ENCODE results near the gene RBM41. TPM values are rescaled to one million over a fixed set of nuclear protein-coding genes. Genes with fewer than 3 reads are reported as not detected.
"Not testable (repeated sequence)": the region's sequence is repeated elsewhere in the genome, so short reads cannot be mapped to it uniquely, and the experiment has no call there.

RBM41 gene
- 10.3 TPM for total RNA-seq

DNA sequence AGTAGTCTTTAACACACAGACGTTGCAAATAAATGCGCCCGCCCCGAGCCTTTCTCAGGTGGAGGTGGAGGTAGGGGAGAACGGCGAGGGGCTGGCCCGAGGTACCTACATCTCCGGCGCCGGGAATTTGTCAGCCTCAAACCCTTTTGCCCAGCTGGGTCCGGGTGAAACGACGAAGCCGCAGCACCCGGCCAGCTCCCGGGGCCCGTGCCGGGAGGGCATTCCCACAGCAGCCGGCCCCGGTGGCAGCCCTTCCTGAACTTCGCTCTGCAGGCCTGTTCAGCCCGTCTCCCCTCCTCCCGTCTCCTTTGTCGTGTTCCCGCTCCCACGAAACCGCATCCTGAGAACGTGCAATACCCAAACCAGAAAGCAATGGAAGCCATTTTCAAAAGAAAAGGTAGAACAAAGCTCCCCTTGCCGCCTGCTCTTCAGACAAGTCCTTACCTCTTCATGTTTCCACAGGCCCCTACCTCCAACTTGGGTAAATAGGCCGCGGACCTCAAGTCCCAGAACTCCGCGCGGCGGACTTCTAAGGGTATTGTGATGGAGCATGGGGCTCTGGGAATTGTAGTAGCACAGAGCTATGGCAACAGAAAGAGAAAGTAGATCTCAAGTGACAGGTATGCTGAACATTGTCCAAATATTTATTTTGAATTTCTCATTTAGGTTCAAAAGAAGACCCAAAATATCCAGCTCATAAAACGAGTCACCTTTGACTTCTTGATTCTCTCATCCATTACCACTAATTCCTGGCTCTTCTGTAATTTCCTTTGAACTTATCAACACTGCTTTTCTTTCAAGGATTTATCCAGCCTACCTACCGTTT lies at the start of gene RBM41:
Gene RBM41, minus strand, starts transcription at position 501 of the 826 bp plus-strand sequence. Its CDS starts 49 bp downstream, at position 452.
- peak; percentile 97 for ATAC-seq

DNA sequence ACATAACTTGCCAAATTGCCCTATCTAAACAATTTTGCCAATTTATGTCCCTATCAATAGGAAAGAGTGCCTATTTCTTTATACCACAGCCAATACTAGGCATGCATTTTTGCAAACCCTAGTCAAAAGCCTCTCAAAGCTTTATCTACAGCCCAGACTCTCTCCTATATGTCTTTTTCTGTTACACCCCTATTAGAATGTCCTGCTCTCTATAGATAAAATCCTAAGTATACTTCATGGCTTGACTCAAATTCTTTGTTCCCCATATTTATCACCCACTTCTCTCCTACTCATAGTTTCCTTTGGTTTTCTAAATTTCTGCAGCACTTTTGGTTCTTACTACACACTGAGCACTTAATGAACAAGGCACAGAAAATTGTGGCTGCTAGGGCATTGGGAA lies 49.6 kb upstream of the RBM41 start:
- ATAC-seq = no peak

DNA sequence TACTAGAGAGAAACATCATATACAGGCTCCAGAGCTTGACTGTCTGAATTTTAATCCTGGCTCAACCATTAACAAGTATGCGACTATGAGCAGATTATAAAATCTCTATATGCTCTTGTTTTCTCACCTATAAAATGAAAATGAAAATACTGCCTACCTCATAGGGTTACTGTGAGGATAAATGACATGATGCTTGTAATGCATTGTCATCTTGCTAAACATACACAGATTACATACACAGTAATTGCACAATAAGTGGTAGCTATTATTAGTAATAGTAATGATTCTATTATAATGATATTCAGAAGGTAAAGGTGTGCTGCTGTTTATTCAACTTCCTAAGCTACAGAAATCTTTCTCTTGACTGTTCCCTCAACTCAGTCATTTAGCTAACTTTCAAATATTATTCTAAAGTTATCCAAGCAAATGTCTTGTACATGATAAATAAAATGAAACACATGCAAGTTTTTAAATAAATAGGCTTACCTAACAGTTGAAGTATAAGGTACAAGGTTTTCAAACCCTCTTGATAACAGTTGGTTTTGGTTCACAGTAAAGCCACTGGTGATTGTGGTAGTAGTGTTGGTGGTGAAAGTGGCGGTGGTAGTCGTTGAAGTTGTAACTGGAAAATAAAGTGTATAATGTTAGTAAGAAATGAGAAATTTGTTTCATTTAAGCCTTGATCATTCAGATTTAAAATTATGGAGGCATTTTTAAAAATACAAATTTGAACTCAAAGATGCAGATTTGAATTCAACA lies 48.7 kb upstream of the RBM41 start:
- ATAC-seq = no peak

GRCh38 chrX:107157618-107158017 lies 39.0 kb upstream of the RBM41 start:
- not testable (repeated sequence) for ATAC-seq

DNA sequence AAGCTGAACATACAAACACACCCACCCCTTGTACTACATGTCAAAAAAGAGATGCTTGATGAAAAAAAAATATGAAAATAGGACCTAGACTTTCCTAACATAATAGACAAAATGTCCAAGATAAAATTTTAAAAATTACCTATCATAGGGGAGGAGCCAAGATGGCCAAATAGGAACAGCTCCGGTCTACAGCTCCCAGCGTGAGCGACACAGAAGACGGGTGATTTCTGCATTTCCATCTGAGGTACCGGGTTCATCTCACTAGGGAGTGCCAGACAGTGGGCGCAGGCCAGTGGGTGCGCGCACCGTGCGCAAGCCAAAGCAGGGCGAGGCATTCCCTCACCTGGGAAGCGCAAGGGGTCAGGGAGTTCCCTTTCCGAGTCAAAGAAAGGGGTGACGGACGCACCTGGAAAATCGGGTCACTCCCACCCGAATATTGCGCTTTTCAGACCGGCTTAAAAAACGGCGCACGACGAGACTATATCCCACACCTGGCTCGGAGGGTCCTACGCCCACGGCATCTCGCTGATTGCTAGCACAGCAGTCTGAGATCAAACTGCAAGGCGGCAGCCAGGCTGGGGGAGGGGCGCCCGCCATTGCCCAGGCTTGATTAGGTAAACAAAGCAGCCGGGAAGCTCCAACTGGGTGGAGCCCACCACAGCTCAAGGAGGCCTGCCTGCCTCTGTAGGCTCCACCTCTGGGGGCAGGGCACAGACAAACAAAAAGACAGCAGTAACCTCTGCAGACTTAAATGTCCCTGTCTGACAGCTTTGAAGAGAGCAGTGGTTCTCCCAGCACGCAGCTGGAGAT lies 37.2 kb upstream of the RBM41 start:
- ATAC-seq = not testable (repeated sequence)

DNA sequence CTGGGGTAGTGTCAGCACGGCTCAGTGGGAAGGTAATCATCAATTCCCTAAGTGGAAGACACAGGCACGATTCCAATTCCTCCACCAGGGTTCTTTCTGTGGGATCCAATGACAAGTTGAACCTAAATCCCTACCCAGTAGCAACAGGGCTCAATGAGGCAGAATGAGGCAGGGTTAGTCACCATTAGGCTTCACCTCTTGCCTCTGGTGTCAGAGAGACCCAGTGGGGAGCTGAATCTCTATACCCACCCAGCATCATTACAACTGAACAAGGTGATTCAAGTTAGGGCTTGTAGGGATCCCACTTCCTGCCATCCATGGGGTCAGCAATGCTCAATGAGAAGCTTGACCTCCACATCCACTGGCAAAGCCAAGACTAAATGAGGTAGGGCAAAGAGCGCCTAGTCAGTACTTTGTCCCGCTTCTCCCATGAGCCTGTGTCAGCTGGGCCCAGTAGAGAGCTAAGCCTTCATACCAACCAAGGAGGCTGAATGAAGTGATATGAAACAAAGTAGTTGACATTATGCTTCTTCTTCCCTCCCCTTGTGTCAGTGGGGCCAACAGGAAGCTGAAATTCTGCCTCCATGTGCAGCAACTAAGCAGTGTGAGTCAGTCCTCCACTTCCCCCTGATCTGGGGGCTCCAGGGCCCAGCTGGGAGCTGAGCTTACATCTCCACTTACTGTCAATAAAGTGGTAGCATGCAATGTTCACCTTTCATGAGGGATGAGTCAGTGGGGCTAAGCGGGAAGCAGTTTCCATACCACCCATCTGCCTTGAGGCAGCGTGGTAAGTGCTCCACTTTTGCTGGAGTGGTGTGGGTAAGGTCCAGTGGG lies 36.4 kb upstream of the RBM41 start:
- ATAC-seq = peak; percentile 79

GRCh38 chrX:107153005-107153404 lies 34.4 kb upstream of the RBM41 start:
- no peak for ATAC-seq

DNA sequence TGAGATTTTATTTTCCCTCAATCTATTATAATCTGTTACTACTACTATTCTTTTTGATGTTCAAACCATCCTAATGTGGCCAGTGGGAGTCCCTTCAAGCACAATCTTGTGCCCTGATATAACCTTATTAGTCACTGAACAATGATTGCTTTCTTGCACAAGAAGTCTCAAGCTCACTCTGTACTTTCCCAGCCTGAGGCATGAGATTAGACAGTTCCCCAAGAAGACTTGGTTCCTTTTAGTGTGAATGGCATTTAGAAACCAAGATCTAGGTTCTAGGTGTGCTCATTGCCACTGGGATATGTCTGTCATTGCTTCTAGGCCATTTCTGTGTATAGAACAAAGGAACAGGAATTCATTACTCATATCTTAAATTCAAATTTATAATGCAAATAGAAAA lies 28.0 kb upstream of the RBM41 start:
- peak; percentile 59 for ATAC-seq

DNA sequence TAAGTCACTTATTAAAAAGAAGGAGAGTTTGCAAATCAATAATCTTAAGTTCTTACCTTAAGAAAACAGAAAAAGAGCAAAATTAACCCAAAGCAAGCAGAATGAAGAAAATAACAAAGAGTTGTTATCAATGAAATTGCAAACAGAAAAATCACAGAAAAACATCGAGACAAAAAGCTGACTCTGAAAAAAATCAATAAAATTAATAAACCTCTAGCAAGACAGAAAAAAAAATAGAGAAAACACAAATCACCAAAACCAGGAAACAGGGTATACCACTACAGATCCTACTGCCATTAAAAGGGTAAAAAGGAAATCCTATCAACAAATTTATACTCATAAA lies 17.3 kb upstream of the RBM41 start:
- no peak for ATAC-seq

DNA sequence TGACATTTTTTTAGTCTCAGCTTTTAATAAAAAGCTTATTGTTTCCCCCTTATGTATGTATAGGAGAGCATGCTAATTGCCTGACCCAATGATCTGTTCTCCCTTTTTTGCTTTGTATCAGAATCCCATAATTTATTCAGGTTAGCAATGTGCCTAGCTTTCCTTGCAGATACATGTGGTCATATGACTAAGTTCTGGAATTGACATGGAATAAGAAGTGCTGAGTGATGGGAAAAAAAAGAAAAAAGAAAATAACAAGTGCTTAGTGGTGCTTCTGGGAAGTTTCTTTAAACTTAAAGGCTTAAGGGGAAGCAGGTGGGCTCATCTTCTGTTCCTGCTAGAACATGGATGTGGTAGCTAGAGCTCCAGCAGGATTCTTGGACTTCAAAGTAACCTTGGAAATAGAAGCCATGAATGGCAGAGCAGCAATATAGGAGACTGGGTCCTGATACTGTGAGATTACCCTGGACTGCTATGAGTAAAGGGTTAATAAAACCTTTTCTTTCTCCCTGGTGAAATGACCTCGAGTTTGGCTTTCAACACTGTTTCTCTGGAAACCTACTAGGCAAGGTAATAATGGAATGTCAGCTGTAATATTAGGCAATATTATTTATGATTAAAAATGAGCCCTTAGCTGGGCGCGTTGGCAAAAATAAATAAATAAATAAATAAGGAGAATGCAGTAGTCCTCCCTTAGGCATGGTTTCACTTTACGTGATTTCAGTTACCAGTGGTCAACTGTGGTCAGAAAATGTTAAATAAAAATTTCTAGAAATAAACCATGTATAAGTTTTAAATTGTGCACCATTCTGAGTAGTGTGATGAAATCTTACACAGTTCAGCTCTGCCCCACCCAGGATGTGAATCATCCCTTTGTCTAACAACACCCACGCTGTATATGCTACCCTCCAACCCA lies 16.7 kb upstream of the RBM41 start:
- peak; percentile 96 for ATAC-seq

- no peak for ATAC-seq
These were observed 5.1 kb upstream of the RBM41 start for GRCh38 chrX:107123750-107124149.

GRCh38 chrX:107119283-107119682 lies 661 bp upstream of the RBM41 start:
- no peak for ATAC-seq

DNA sequence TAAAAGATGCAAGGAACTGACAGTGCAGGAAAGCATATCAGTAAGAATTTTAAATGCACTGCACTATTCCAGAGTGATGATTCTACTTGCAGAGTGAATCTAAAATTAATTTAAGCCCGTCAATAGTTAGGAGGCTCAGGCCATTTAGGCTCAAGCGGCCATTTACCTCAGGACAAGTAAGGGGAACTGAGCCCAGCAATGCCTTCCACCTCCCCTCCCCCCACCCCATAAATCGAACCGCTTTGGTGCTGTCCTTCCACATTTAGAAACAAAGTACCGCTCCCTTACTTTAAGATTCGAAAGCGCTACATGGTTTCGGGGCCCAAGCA lies 665 bp downstream of the RBM41 start:
- no peak for ATAC-seq

DNA sequence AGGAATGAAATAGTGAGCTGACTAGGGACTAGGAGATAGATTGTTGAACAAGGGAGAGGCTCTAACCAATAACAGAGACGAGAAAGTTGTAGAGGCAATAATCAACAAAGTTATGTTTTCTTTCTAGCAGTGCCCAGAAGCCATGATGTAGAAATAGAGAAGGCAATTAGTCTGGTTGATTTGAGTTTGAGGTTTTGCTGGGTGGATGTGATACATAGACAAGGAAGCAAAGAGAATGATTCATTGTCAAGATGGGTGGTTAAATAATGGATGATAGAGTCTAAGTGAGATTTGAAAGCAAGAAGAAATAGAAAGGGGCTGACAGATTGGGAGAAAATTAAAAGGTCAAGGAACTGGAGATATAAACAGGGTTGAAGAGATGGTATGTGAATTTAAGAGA lies 11.2 kb downstream of the RBM41 start:
- ATAC-seq = no peak

- no peak for ATAC-seq
These were observed 15.6 kb downstream of the RBM41 start for GRCh38 chrX:107102980-107103379.

DNA sequence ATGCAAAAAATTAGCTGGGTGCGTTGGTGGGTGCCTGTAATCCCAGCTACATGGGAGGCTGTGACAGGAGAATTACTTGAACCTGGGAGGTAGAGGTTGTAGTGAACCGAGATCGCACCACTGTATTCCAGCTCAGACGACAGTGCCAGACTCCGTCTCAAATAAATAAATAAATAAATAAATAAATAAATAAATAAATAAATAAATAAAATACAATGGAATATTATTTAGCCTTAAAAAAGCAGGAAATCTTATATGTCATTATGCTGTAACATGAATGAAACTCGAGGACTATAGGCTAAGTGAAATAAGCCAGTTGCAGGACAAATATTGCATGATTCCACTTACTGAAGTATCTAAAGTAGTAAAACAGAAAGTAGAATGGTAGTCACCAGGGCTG lies 42.5 kb downstream of the RBM41 start:
- no peak for ATAC-seq

DNA sequence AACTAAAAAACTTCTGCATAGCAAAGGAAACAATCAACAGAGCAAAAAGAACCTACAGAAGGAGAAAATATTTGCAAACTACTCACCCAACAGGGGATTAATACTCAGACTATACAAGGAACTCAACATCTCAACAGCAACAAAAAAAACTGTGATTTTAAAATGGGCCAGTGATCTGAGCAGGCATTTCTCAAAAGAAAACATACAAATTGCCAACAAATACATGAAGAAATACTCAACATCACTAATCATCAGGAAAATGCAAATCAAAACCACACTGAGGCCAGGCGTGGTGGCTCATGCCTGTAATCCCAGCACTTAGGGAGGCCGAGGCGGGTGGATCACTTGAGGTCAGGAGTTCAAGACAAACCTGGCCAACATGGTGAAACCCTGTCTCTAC lies 60.9 kb downstream of the RBM41 start:
- not testable (repeated sequence) for ATAC-seq

GRCh38 chrX:107054978-107055377 lies 63.6 kb downstream of the RBM41 start:
- ATAC-seq = no peak

DNA sequence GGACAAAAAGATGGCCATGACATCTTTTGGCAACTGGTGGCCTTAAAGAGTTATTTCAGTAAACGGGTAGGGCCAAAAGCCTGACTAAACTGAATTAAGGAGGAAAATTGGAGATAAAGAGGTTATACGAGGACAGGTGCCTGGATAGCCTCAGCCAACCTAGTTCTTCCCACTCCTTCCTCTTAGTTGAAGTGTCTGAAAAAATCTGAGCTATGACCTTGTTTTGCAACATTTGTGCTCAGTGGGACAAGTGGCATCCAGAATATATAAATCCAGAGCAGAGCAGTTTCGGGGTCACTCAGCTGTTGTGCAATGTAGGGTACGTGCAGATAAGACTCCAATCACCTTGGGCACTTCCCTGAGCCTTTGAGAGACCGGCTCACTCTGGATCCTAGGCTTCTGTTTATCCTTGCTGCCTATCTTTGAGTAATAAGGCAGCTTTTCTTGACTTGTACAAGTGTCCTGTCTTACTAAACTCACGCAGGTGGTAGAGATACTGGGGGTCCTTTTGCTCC lies 68.4 kb downstream of the RBM41 start:
- ATAC-seq = no peak

GRCh38 chrX:107047622-107048021 lies 71.0 kb downstream of the RBM41 start:
- ATAC-seq = no peak

DNA sequence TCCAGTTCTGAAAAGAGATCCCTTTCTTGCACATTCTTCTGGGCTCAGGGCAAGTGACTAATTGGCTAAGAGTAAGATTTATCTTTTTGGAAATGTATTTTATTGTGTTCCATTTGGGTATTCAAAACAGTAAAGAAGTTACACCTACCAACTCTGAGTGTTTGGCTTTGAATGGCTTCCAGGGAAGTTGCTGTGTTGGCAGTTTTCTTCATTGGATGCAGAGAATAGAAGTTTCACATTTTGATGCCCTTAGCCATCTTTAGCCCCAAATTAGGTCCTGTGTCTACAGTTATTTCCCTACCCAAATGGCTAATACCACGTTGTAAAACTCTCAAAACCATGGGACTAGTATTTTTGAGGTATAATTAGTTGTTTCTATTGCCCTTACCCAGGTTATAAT lies 88.9 kb downstream of the RBM41 start:
- ATAC-seq = no peak

All from esophagus mucosa (tissue), 1 donor.